Activated CD4-positive, alpha-beta T cell treated with anti-CD3 and anti-CD28 coated beads, Interleukin-2, amount 10 ng/mL, durations not matched to agents 7 days and 5 days (primary cell): ENCODE results near the gene WNT7B. TPM values are rescaled to one million over a fixed set of nuclear protein-coding genes. Genes with fewer than 3 reads are reported as not detected.

ENCODE experiments used
- CTCF ChIA-PET: fragments of 350-600 bp; sonication (Branson Sonifier 250); formaldehyde crosslinking; loops from one replicate; lab custom pipeline; 2021; ENCODE audit warnings: antibody characterized with exemption; lab: Charles Lee
- POLR2A ChIA-PET: fragments of 350-600 bp; sonication (Branson Sonifier 250); formaldehyde crosslinking; loops from one replicate; lab custom pipeline; 2021; ENCODE audit warnings: antibody characterized with exemption; lab: Charles Lee
- DNase-seq: peaks from one replicate; pipeline ENCODE4 v3.0.0-alpha.2; 2020
- H3K27ac Mint-ChIP-seq: one replicate; pipeline ENCODE4 v1.8.0; 2021; ENCODE audit warnings: mild to moderate bottlenecking, moderate library complexity, mixed read lengths
- H3K27me3 Mint-ChIP-seq: one replicate; pipeline ENCODE4 v1.8.0; 2021; ENCODE audit warnings: mixed read lengths
- H3K36me3 Mint-ChIP-seq: one replicate; pipeline ENCODE4 v1.8.0; 2021; ENCODE audit warnings: low read depth, mixed read lengths
- H3K4me1 Mint-ChIP-seq: one replicate; pipeline ENCODE4 v1.8.0; 2021; ENCODE audit warnings: mixed read lengths
- H3K4me3 Mint-ChIP-seq: one replicate; pipeline ENCODE4 v1.8.0; 2021; ENCODE audit warnings: mild to moderate bottlenecking, moderate library complexity, mixed read lengths
- H3K9me3 Mint-ChIP-seq: one replicate; pipeline ENCODE4 v1.8.0; 2021; ENCODE audit warnings: mixed read lengths
- total RNA-seq, 2 experiments: library from RNA; stranded (reverse); gene quantifications; one replicate each; pipeline ENCODE4 v1.2.3, GENCODE V29; 2021

Gene WNT7B
- total RNA-seq, 2 experiments from 2014 or later, result not detected

DNA sequence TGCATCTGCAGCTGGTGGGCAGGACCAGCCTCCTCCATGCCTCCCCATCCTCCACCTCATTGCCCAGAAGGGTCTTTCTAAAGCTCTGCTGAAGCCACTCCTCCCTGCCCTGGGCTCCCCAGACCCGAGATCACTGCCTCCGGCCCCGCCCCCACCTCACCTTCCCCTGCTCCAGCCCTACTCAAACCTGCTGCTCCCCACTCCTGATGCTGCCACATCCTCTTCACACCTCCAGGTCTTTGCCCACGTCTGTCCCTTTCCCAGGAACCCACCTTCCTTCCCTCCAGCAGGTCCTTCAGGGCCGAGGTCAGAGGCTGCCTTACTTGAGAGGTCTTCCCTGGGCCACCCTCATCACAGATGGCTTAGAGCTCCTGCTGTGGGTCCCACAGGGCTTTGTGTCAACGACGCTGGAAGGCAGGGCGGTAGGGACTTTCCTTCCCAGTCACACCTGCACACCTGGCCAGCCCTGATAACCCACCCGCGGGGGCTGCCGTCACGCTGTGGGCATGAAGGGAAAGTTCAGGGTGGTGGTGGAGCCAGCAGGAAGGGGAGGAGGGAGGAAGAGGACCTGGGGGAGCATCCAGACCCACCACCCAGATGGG, 11.9 kb downstream of the WNT7B start:
- Mint-ChIP-seq H3K27me3 (peaks cover 10% of the 10 kb centered on the region), H3K4me1 (no peaks in the 10 kb centered on the region), H3K36me3 (no peaks in the 10 kb centered on the region), H3K27ac (no peak overlapping the region), H3K9me3 (no peaks in the 10 kb centered on the region), H3K4me3 (no peak overlapping the region)
- DNase-seq, result no peak
- CTCF ChIA-PET, result no interaction called here
- POLR2A ChIA-PET, result no interaction called here

- peaks cover 4% of the 10 kb centered on the region for H3K27me3 Mint-ChIP-seq
- POLR2A ChIA-PET, result no interaction called here
- CTCF ChIA-PET, result no interaction called here
- no peak overlapping the region for H3K4me3 Mint-ChIP-seq
- DNase-seq, result no peak
- H3K36me3 Mint-ChIP-seq, result no peaks in the 10 kb centered on the region
- no peaks in the 10 kb centered on the region for H3K9me3 Mint-ChIP-seq
- H3K4me1 Mint-ChIP-seq, result no peaks in the 10 kb centered on the region
- no peak overlapping the region for H3K27ac Mint-ChIP-seq
Observed at GRCh38 chr22:45964372-45964771, 12.6 kb downstream of the WNT7B start.

DNA sequence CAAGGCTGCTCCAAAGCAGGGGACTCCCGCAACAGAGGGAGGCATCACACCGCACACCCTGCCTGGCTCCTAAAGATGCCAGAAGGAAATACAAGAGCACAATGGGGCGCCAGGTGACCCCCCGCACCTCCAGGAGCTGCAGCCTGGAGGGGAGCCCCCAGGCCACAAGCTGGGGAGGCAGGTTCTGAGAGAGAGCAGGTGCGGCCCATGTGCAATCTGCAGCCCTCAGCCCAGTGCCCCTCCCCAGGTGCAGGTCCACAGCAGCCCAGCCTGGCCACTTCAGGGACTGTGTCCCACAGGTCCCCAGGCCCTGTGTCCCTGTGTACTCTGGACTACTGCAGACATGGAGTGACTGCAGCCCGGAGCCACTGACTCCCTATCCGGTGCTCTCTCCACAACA, 13.1 kb downstream of the WNT7B start:
- H3K27ac Mint-ChIP-seq, result no peak overlapping the region
- CTCF ChIA-PET, result interaction anchor here (0.6 kb wide), 1 partner anchor 153 kb away, joined by 3 read pairs; no protein-coding TSS in a partner anchor
- H3K4me3 Mint-ChIP-seq, result no peak overlapping the region
- no peaks in the 10 kb centered on the region for H3K4me1 Mint-ChIP-seq
- H3K9me3 Mint-ChIP-seq, result no peaks in the 10 kb centered on the region
- DNase-seq, result no peak
- H3K36me3 Mint-ChIP-seq, result no peaks in the 10 kb centered on the region
- POLR2A ChIA-PET, result no interaction called here
- peaks cover 3% of the 10 kb centered on the region for H3K27me3 Mint-ChIP-seq

DNA sequence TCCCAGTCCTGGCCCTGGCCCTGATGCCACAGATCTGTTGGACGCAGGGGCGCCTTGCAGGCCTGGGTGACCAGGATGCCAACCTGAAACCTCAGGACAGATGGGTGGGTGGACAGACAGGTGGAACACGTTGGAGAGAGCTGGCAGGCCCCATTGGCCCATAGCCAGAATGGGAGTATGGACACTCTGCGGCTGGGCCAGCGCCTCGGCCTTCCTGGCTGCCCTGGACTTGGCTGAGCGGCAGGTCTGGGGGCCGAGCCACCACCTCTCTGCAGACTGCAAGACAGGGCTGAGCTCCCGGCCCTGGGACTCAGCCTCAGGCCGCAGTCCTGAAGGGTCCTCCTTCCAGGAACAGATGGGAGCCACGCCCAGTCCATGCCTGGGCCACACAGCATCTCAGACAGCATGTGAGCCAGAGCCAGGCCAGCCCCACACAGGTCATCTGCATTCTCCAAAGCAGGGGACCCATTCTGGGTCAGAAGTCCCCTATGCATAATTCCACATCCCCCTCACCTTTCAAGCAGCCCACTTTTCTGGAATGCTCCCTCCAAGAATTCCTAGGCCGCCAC, 14.1 kb downstream of the WNT7B start:
- POLR2A ChIA-PET, result no interaction called here
- H3K9me3 Mint-ChIP-seq, result no peaks in the 10 kb centered on the region

DNA sequence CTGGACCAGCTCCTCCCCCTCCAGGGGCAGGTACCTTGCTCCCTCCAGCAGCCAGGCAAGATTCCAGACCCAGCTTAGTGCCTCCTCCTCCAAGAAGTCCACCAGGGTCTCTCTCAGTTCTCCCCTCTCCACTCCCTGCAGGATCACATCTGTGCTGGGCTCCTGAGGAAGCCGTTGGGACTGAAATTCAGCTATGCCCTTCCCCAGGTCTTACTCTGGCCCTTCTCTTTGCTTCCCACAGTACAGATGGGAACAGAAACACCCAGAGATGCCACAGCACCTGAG, 14.6 kb downstream of the WNT7B start:
- Mint-ChIP-seq H3K4me1 (no peaks in the 10 kb centered on the region), H3K9me3 (no peaks in the 10 kb centered on the region), H3K27me3 (peaks cover 3% of the 10 kb centered on the region), H3K27ac (no peak overlapping the region), H3K36me3 (no peaks in the 10 kb centered on the region), H3K4me3 (no peak overlapping the region)
- no peak for DNase-seq
- ChIA-PET CTCF (interaction anchor here (0.9 kb wide), 1 partner anchor 10 kb away, joined by 3 read pairs; no protein-coding TSS in a partner anchor), POLR2A (no interaction called here)

More for the DNA sequence above, 14.1 kb downstream of the WNT7B start:
- CTCF ChIA-PET, result interaction anchor here (0.9 kb wide), 1 partner anchor 10 kb away, joined by 3 read pairs; no protein-coding TSS in a partner anchor
- H3K4me3 Mint-ChIP-seq, result no peak overlapping the region
- H3K27me3 Mint-ChIP-seq, result peaks cover 3% of the 10 kb centered on the region
- no peak for DNase-seq
- H3K4me1 Mint-ChIP-seq, result no peaks in the 10 kb centered on the region
- no peak overlapping the region for H3K27ac Mint-ChIP-seq
- no peaks in the 10 kb centered on the region for H3K36me3 Mint-ChIP-seq

DNA sequence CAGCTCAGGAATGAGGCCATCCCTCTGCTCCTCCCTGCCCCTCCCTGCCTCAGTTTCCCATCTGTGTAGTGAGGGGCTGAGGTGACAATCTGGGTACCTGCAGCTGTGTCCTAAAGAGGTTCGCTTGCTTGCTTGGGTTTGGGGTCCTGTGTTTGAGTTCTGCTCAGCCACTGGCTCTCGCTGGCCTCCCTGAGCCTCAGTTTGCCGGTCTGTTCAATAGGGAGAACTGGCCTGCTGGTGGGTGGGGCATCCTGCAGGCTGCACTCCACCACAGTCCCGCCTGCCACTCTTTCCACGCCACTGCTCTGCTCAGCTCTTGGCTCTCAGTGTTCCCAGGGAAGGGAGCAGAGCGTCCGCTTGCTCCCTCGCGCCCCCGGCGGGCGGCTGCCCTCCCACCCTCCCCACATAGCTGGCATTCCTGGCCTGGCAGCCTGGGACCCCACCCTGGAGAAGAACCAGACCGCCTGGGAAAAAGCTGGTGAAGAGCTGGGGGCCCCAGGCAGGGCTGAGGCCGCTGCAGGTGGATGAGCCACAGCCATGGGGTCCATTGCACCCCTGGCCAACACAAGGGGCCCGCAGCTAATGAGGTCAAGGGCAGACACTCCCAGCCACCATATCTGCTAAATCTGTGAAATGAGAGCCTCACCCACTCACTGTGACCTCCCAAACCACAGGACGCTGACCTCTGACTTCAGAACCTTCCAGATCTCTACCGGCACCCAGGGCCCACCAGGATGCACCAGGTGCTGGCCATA, 15.1 kb downstream of the WNT7B start:
- CTCF ChIA-PET, result interaction anchor here (0.8 kb wide), 1 partner anchor 25 kb away, joined by 3 read pairs; no protein-coding TSS in a partner anchor
- POLR2A ChIA-PET, result no interaction called here
- H3K9me3 Mint-ChIP-seq, result no peaks in the 10 kb centered on the region
- H3K27ac Mint-ChIP-seq, result no peak overlapping the region
- no peaks in the 10 kb centered on the region for H3K4me1 Mint-ChIP-seq
- H3K4me3 Mint-ChIP-seq, result no peak overlapping the region
- H3K36me3 Mint-ChIP-seq, result no peaks in the 10 kb centered on the region
- H3K27me3 Mint-ChIP-seq, result peaks cover 3% of the 10 kb centered on the region
- DNase-seq, result no peak

GRCh38 chr22:45960477-45961386, 16.2 kb downstream of the WNT7B start:
- H3K36me3 Mint-ChIP-seq, result no peaks in the 10 kb centered on the region
- peaks cover 3% of the 10 kb centered on the region for H3K27me3 Mint-ChIP-seq
- ChIA-PET CTCF (interaction anchor here (0.8 to 1.1 kb wide), 2 partner anchors 24 to 97 kb away, joined by 3 read pairs; no protein-coding TSS in a partner anchor), POLR2A (no interaction called here)
- no peaks in the 10 kb centered on the region for H3K4me1 Mint-ChIP-seq
- H3K4me3 Mint-ChIP-seq, result no peak overlapping the region
- no peak for DNase-seq
- no peak overlapping the region for H3K27ac Mint-ChIP-seq
- H3K9me3 Mint-ChIP-seq, result no peaks in the 10 kb centered on the region

- no peaks in the 10 kb centered on the region for H3K36me3 Mint-ChIP-seq
- CTCF ChIA-PET, result interaction anchor here (0.6 to 1.1 kb wide), 2 partner anchors 97 to 466 kb away, joined by 3 read pairs; no protein-coding TSS in a partner anchor
- H3K4me3 Mint-ChIP-seq, result no peak overlapping the region
- H3K27ac Mint-ChIP-seq, result no peak overlapping the region
- POLR2A ChIA-PET, result no interaction called here
- H3K27me3 Mint-ChIP-seq, result peaks cover 2% of the 10 kb centered on the region
- no peak for DNase-seq
- no peaks in the 10 kb centered on the region for H3K9me3 Mint-ChIP-seq
- H3K4me1 Mint-ChIP-seq, result no peaks in the 10 kb centered on the region
Observed at GRCh38 chr22:45959719-45960476, 17.1 kb downstream of the WNT7B start.

DNA sequence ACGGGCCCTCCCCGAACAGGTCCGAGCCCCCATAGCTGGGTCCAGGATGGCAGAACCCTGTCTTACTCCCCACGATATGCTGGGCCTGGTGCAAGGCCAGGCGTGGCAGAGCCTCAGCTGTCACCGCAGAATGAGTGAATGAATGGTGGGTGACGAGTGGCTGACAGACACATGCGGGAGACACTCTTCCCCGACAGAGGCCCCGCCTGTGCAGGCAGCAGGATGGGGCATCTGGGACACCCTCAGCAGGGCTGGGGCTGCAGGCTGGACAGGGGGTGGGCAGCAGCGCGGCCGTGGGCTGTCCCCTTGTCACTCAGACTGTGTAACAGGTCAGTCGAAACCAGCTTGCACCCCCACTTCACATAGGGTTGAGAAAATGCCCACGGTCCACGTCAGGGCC, 18.0 kb downstream of the WNT7B start:
- Mint-ChIP-seq H3K27me3 (peaks cover 2% of the 10 kb centered on the region), H3K4me1 (no peaks in the 10 kb centered on the region), H3K36me3 (no peaks in the 10 kb centered on the region), H3K9me3 (no peaks in the 10 kb centered on the region), H3K27ac (no peak overlapping the region), H3K4me3 (no peak overlapping the region)
- ChIA-PET POLR2A (no interaction called here), CTCF (no interaction called here)
- DNase-seq, result no peak

GRCh38 chr22:45957826-45958225, 19.1 kb downstream of the WNT7B start:
- POLR2A ChIA-PET, result no interaction called here
- Mint-ChIP-seq H3K4me1 (no peaks in the 10 kb centered on the region), H3K27me3 (peaks cover 9% of the 10 kb centered on the region), H3K4me3 (no peak overlapping the region), H3K27ac (no peak overlapping the region), H3K9me3 (no peaks in the 10 kb centered on the region), H3K36me3 (no peaks in the 10 kb centered on the region)
- DNase-seq, result no peak
- CTCF ChIA-PET, result no interaction called here

DNA sequence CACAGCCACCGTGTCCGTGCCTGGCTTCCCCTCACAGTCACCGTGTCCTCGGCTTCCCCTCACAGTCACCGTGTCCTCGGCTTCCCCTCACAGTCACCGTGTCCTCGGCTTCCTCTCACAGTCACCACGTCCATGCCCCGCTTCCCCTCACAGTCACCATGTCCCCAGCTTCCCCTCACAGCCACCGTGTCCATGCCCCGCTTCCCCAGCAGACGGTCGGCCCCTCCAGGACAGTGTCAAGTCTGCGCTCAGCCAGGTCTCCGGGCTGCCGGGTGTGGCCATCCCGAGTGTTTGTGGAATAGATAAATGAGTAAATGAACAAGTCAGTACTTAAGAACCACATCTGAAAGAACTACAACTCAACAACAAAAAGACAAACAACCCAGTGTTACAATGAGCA, 23.8 kb downstream of the WNT7B start:
- no peak overlapping the region for H3K27ac Mint-ChIP-seq
- H3K27me3 Mint-ChIP-seq, result peaks cover 9% of the 10 kb centered on the region
- H3K9me3 Mint-ChIP-seq, result no peaks in the 10 kb centered on the region
- H3K4me3 Mint-ChIP-seq, result no peak overlapping the region
- H3K4me1 Mint-ChIP-seq, result no peaks in the 10 kb centered on the region
- CTCF ChIA-PET, result interaction anchor here (0.5 to 1.2 kb wide), 2 partner anchors 10 to 37 kb away, joined by 3 read pairs; no protein-coding TSS in a partner anchor
- DNase-seq, result no peak
- H3K36me3 Mint-ChIP-seq, result no peaks in the 10 kb centered on the region
- POLR2A ChIA-PET, result no interaction called here

GRCh38 chr22:45952553-45952952, 24.4 kb downstream of the WNT7B start:
- ChIA-PET POLR2A (no interaction called here), CTCF (interaction anchor here (0.5 to 1.2 kb wide), 2 partner anchors 10 to 36 kb away, joined by 3 read pairs; no protein-coding TSS in a partner anchor)
- Mint-ChIP-seq H3K36me3 (no peaks in the 10 kb centered on the region), H3K27me3 (peaks cover 9% of the 10 kb centered on the region), H3K4me1 (no peaks in the 10 kb centered on the region), H3K27ac (no peak overlapping the region), H3K4me3 (no peak overlapping the region), H3K9me3 (no peaks in the 10 kb centered on the region)
- no peak for DNase-seq
